Loucy (cell line): ENCODE results near the gene F2R.

Experiments used
- H2AFZ ChIP-seq: fragments of 200-600 bp; sonication (generic); 2 replicates; pipeline ENCODE4 v1.6.0; 2016; ENCODE audit warnings: antibody characterized with exemption, mild to moderate bottlenecking, low read length, moderate library complexity
- H3F3A ChIP-seq: fragments of 200-600 bp; 2 replicates; pipeline ENCODE4 v1.6.0; 2016; ENCODE audit warnings: antibody characterized with exemption, low read depth, mild to moderate bottlenecking
- H3K27me3 ChIP-seq: fragments of 200-600 bp; sonication (generic); 2 replicates; pipeline ENCODE4 v1.6.1; 2014; ENCODE audit warnings: low read length, mild to moderate bottlenecking; ENCODE audit not compliant: insufficient read depth, poor library complexity, severe bottlenecking
- H3K36me3 ChIP-seq: fragments of 200-600 bp; sonication (generic); 2 replicates; pipeline ENCODE4 v1.6.1; 2016; ENCODE audit warnings: low read length; ENCODE audit not compliant: insufficient read depth
- H3K4me1 ChIP-seq: fragments of 200-600 bp; sonication (generic); 2 replicates; pipeline ENCODE4 v1.5.1; 2014; ENCODE audit warnings: low read length, mild to moderate bottlenecking; ENCODE audit not compliant: insufficient read depth, poor library complexity, severe bottlenecking
- H3K4me2 ChIP-seq: fragments of 200-600 bp; sonication (generic); 2 replicates; pipeline ENCODE4 v1.6.0; 2014; ENCODE audit warnings: antibody characterized with exemption, low read length, low read depth, mild to moderate bottlenecking; ENCODE audit not compliant: poor library complexity, severe bottlenecking
- H3K4me3 ChIP-seq: fragments of 200-600 bp; sonication (generic); 2 replicates; pipeline ENCODE4 v1.5.1; 2014; ENCODE audit warnings: low read length, mild to moderate bottlenecking, mixed read lengths; ENCODE audit not compliant: poor library complexity, severe bottlenecking
- H3K79me2 ChIP-seq: fragments of 200-600 bp; sonication (generic); 2 replicates; pipeline ENCODE4 v1.6.1; 2014; ENCODE audit warnings: low read length; ENCODE audit not compliant: insufficient read depth
- H3K9ac ChIP-seq: fragments of 200-600 bp; sonication (generic); 2 replicates; pipeline ENCODE4 v1.6.0; 2014; ENCODE audit warnings: mild to moderate bottlenecking, low read depth, low read length, moderate library complexity; ENCODE audit not compliant: poor library complexity, severe bottlenecking
- H3K9me2 ChIP-seq: fragments of 200-600 bp; sonication (generic); replicated peaks from 2 replicates; pipeline ENCODE4 v1.6.1; 2016; ENCODE audit warnings: low read depth, low read length, mixed read lengths
- H3K9me3 ChIP-seq: fragments of 200-600 bp; sonication (generic); 2 replicates; pipeline ENCODE4 v1.6.1; 2014; ENCODE audit warnings: mild to moderate bottlenecking, antibody characterized with exemption, low read length, low read depth; ENCODE audit not compliant: insufficient read depth
- H4K20me1 ChIP-seq: fragments of 200-600 bp; sonication (generic); 2 replicates; pipeline ENCODE4 v1.6.0; 2014; ENCODE audit warnings: antibody characterized with exemption, low read length, mild to moderate bottlenecking; ENCODE audit not compliant: insufficient read depth, poor library complexity, severe bottlenecking
- CTCF ChIP-seq: fragments of 200-600 bp; sonication (generic); conservative IDR thresholded peaks from 2 replicates; pipeline ENCODE4 v1.5.1; 2014; ENCODE audit warnings: mild to moderate bottlenecking, antibody characterized with exemption, low read length
- EZH2phosphoT487 ChIP-seq: fragments of 200-600 bp; IDR thresholded peaks from 2 replicates; pipeline ENCODE4 v1.6.1; 2018; ENCODE audit warnings: antibody characterized with exemption, mild to moderate bottlenecking, moderate library complexity, borderline replicate concordance

The F2R gene

GRCh38 chr5:76705574-76705973, 10.4 kb upstream of the F2R start:
- H2AFZ ChIP-seq = no peak overlapping the region
- H3F3A ChIP-seq = no peaks in the 10 kb centered on the region
- H3K9me2 ChIP-seq = no peaks in the 10 kb centered on the region
- no peak overlapping the region for H3K4me3 ChIP-seq
- no peaks in the 10 kb centered on the region for H3K9me3 ChIP-seq
- H3K4me1 ChIP-seq = peaks cover 6% of the 10 kb centered on the region
- H3K4me2 ChIP-seq = peak overlapping the region; percentile 13
- H4K20me1 ChIP-seq = no peaks in the 10 kb centered on the region
- H3K9ac ChIP-seq = no peak overlapping the region
- peaks cover 51% of the 10 kb centered on the region; the same call in 1 of the 2 replicates for H3K36me3 ChIP-seq
- no peak for TF ChIP-seq EZH2phosphoT487
- no peak for TF ChIP-seq CTCF
- H3K79me2 ChIP-seq = no peaks in the 10 kb centered on the region
- no peaks in the 10 kb centered on the region for H3K27me3 ChIP-seq

GRCh38 chr5:76709762-76710161, 6.2 kb upstream of the F2R start:
- TF ChIP-seq CTCF (no peak), EZH2phosphoT487 (no peak)
- Histone ChIP-seq H3K4me2 (no peak overlapping the region), H4K20me1 (no peaks in the 10 kb centered on the region), H3F3A (no peaks in the 10 kb centered on the region), H3K4me3 (no peak overlapping the region), H3K79me2 (no peaks in the 10 kb centered on the region), H3K9me3 (no peaks in the 10 kb centered on the region), H3K36me3 (peaks cover 28% of the 10 kb centered on the region; the same call in 1 of the 2 replicates), H3K27me3 (no peaks in the 10 kb centered on the region), H3K9me2 (no peaks in the 10 kb centered on the region), H3K4me1 (peaks cover 15% of the 10 kb centered on the region), H3K9ac (no peak overlapping the region), H2AFZ (no peak overlapping the region)

GRCh38 chr5:76710991-76711390, 4.9 kb upstream of the F2R start:
- no peak overlapping the region for H2AFZ ChIP-seq
- peaks cover under 1% of the 10 kb centered on the region; the same call in 1 of the 2 replicates for H3K79me2 ChIP-seq
- no peaks in the 10 kb centered on the region for H4K20me1 ChIP-seq
- no peak overlapping the region for H3K4me3 ChIP-seq
- TF ChIP-seq CTCF (no peak), EZH2phosphoT487 (no peak)
- H3F3A ChIP-seq = no peaks in the 10 kb centered on the region
- no peak overlapping the region for H3K4me2 ChIP-seq
- no peak overlapping the region for H3K9ac ChIP-seq
- no peaks in the 10 kb centered on the region for H3K9me3 ChIP-seq
- H3K27me3 ChIP-seq = no peaks in the 10 kb centered on the region
- peaks cover 18% of the 10 kb centered on the region for H3K4me1 ChIP-seq
- H3K9me2 ChIP-seq = no peaks in the 10 kb centered on the region
- H3K36me3 ChIP-seq = peaks cover 19% of the 10 kb centered on the region; the same call in 1 of the 2 replicates
